Thymus (tissue), 11 donors: ENCODE data around the gene SLC40A1. TPM values are rescaled to one million over a fixed set of nuclear protein-coding genes. Genes with fewer than 3 reads are reported as not detected.

ENCODE experiments used
- DNase-seq, 9 donors: peaks; one replicate each; pipeline ENCODE4 v3.0.0-alpha.2; 2013; ENCODE audit warnings: low spot score in 9 of 9, low read depth in 6 of 9, missing footprints in 1 of 9
- H3K27ac ChIP-seq, 2 donors: one replicate each; pipeline ENCODE4 v1.5.1; 2013; ENCODE audit warnings: control low read depth in 1 of 2, low read depth in 1 of 2, low read length in 1 of 2, mild to moderate bottlenecking in 1 of 2, moderate library complexity in 1 of 2
- H3K27me3 ChIP-seq, 2 donors: one replicate each; pipeline ENCODE4 v1.5.1; 2013; ENCODE audit warnings: low read length in 1 of 2; ENCODE audit not compliant: control insufficient read depth in 2 of 2, insufficient read depth in 1 of 2
- H3K36me3 ChIP-seq, 2 donors: one replicate each; pipeline ENCODE4 v1.5.1; 2013; ENCODE audit warnings: low read length in 1 of 2, mild to moderate bottlenecking in 1 of 2, moderate library complexity in 1 of 2; ENCODE audit not compliant: control insufficient read depth in 2 of 2, insufficient read depth in 2 of 2
- H3K4me1 ChIP-seq, 2 donors: one replicate each; pipeline ENCODE4 v1.5.1; 2013; ENCODE audit warnings: low read length in 2 of 2; ENCODE audit not compliant: control insufficient read depth in 2 of 2, insufficient read depth in 2 of 2
- H3K4me3 ChIP-seq, 2 donors: one replicate each; pipeline ENCODE4 v1.5.1; 2013; ENCODE audit warnings: low read length in 2 of 2, control low read depth in 1 of 2, mild to moderate bottlenecking in 1 of 2
- H3K9me3 ChIP-seq, 2 donors: one replicate each; pipeline ENCODE4 v1.5.1; 2013; ENCODE audit warnings: low read length in 1 of 2, mild to moderate bottlenecking in 1 of 2; ENCODE audit not compliant: control insufficient read depth in 2 of 2, insufficient read depth in 1 of 2
- WGBS: extraction: QIAGEN DNeasy Blood & Tissue Kit; methylation state at CpG from one replicate; pipeline ENCODE4 v1.1.7; 2013; 5-methylcytosine and 5-hydroxymethylcytosine counted together
- polyA plus RNA-seq: library from polyadenylated mRNA; stranded (reverse); fragments of 200-250 nt; gene quantifications from one replicate; pipeline ENCODE4 v1.2.3, GENCODE V29; 2013
- total RNA-seq: library from RNA; stranded (reverse); fragments of 120-200 nt; gene quantifications from one replicate; pipeline ENCODE4 v1.2.4, GENCODE V29; 2013
- donor health status: healthy.

Gene SLC40A1
- total and polyA plus RNA-seq, 2 donors, result 53.1 to 75.3 TPM

DNA sequence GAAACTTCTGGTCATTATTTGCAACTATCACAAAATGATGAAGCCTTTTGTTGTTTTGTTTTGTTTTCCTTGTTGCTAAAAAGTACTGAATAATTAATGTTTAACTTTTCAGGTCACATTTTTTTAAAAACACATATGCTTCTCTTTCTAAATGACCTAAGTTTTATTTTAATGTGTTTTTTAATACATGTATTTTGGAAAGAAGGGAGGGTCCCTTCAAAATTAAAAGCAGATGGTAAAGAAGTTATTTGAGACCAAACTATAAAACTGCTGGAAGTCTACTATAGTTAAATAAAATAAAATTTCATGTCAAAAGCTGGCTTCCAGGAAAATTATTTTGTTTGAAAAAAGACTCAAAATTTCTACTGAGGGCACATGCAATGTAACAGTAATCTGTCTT is 41.2 kb upstream of the SLC40A1 start:
- H3K27ac ChIP-seq, result no peak overlapping the region
- no peaks in the 10 kb centered on the region for H3K4me1 ChIP-seq
- no peak for DNase-seq
- H3K9me3 ChIP-seq, result no peaks in the 10 kb centered on the region
- no peaks in the 10 kb centered on the region for H3K36me3 ChIP-seq
- no peak overlapping the region for H3K4me3 ChIP-seq
- no peaks in the 10 kb centered on the region for H3K27me3 ChIP-seq

DNA sequence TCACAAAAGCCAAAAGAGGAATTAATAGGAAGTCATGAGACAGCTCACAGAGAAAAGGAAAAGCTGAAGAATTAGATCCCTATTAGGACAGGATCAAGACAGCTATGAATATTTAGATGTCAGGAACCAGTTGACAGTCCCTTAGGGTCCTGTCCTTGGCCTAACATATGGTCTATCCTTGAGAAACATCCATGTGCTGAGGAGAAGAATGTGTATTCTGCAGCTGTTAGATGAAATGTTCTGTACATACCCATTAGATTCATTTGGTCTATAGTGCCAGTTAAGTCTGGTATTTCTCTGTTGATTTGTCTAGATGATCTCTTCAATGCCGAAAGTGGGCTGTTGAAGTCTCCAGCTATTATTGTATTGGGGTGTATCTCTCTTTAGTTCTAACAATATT is 37.6 kb upstream of the SLC40A1 start:
- Histone ChIP-seq H3K36me3 (no peaks in the 10 kb centered on the region), H3K4me3 (no peak overlapping the region), H3K27ac (no peak overlapping the region), H3K9me3 (no peaks in the 10 kb centered on the region), H3K4me1 (no peaks in the 10 kb centered on the region), H3K27me3 (no peaks in the 10 kb centered on the region)
- 0% methylated on average over 1 of the region's 1 CpG for WGBS
- no peak for DNase-seq

DNA sequence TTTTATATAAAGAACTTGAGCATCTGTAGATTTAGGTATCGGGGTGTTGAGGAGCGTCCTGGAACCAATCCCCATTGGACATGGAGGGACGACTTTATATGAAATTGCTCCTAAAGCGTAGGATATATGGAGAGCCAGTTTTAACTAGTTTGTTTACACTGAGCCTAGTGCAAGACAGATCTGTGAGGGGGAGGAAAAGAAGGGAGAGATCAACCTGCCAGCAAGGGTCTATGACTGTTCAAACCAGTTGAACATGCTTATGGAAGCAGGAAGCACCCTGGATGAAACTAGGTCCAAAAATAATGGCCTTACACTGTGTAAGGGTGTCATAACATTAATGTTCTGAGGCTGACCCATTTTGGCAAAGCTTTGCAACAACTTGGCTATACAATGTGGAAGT is 34.0 kb upstream of the SLC40A1 start:
- Histone ChIP-seq H3K27ac (peak overlapping the region in 1 of 2 donors; percentile 27), H3K9me3 (no peaks in the 10 kb centered on the region), H3K27me3 (no peaks in the 10 kb centered on the region), H3K4me1 (no peaks in the 10 kb centered on the region), H3K36me3 (no peaks in the 10 kb centered on the region), H3K4me3 (no peak overlapping the region)
- 98% methylated on average over 4 of the region's 4 CpGs for WGBS
- no peak for DNase-seq

DNA sequence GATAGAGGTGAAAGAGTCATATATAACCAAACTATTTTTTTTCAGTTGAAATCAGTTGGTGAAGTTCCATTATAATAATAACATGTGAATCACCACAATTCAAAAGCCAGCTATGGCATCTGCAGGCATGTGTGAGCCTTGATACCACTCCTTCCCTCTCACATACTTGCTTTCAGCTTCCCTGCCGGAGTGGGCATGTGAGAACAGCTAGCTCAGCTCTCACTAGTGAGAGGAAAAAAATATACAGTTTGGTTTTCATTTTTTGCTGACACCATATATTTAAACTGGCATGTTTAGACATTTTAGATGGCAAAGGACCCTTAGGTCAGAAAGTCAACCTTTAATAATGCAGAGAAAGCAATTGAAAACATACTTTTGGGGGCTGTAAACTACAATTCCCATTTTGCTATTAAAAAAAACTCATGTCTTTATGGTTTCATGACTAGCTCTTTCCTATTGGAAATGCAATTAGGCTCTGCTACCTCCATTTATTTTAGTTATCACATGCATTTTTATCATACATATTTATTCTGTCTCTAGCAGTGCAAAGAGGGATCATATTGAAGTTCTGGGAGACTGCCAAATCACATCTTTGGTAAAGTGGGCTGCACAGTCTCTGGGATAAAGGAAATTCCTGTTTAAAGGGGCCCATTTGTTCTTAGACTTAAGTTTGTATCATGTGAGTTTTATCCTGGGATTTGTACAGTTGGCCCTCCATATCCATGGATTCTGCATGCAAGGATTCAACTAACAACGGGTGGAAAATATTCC is 33.2 kb upstream of the SLC40A1 start:
- no peak for DNase-seq
- Histone ChIP-seq H3K36me3 (no peaks in the 10 kb centered on the region), H3K27me3 (no peaks in the 10 kb centered on the region), H3K4me1 (no peaks in the 10 kb centered on the region), H3K9me3 (no peaks in the 10 kb centered on the region), H3K4me3 (no peak overlapping the region), H3K27ac (no peak overlapping the region)
- WGBS, result 74% methylated on average over 2 of the region's 2 CpGs

DNA sequence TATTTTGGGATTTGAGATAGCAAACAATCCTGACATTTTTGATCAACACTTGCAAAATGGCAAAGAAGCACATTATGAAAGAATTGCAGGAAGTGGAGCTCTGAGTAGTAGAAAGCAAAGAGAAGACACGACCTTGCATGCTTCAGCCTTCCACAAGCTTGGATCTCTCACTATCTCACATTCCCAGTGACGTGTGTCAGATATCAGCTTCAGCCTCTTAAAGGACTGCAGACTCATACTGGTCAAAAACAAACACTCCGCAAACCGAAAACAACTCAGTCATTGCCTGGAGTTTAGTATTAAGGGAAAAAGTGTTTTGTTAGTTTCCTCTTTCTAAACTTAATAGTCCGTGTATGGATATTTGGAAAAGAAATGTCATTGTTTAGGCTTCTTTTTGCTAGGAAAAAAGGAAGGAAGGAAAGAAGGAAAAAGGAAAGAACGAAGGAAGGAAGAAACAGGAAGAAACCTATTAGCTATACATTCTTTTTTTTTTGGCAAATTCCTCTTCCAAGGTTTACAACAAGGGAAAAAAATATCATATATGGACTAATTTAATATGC is 32.6 kb upstream of the SLC40A1 start:
- Histone ChIP-seq H3K27ac (no peak overlapping the region), H3K27me3 (no peaks in the 10 kb centered on the region), H3K4me3 (no peak overlapping the region), H3K9me3 (no peaks in the 10 kb centered on the region), H3K36me3 (no peaks in the 10 kb centered on the region), H3K4me1 (no peaks in the 10 kb centered on the region)
- no peak for DNase-seq
- WGBS, result 32% methylated on average over 6 of the region's 6 CpGs

DNA sequence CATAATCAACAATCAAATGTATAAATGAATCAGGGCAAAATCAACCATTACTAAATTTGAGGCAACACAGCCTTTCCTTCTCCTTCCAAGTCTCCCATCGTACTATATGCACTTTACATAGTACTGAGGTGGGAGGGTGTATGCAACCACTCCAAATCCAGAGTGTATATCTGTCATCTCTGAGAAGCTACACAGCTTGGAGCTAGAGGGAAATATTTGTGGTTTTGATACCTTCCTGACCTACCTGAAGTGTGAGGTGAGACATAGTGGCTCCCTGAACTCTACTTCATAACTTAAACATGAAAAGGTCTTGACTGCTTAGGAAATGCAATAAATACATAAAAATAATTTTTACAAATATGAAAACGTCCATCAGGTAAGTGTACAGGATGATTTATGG is 30.1 kb upstream of the SLC40A1 start:
- no peak overlapping the region for H3K27ac ChIP-seq
- H3K36me3 ChIP-seq, result no peaks in the 10 kb centered on the region
- DNase-seq, result no peak
- no peaks in the 10 kb centered on the region for H3K9me3 ChIP-seq
- H3K4me3 ChIP-seq, result no peak overlapping the region
- H3K4me1 ChIP-seq, result no peaks in the 10 kb centered on the region
- 95% methylated on average over 2 of the region's 2 CpGs for whole genome bisulfite sequencing
- H3K27me3 ChIP-seq, result no peaks in the 10 kb centered on the region

DNA sequence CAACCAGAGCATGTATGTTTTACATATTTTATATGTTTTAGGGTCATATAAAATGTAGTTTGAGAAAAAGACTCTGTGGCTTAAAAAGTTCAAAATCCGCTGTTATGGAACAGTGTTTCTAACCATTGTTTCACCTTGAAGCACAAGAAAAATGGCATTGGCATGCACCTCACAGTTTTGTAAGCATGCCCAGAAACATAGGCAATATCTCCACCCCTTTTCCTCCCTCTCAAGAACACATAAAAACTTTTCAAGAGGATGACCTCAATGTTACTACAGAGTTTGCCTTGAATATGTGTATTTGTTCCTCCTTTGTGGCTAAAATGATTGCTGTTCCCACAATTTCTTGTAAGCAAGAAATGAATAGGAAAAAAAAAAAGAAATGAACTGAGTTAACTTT is 29.3 kb upstream of the SLC40A1 start:
- WGBS, result 100% methylated on average over 1 of the region's 1 CpG
- H3K9me3 ChIP-seq, result no peaks in the 10 kb centered on the region
- H3K27ac ChIP-seq, result no peak overlapping the region
- H3K36me3 ChIP-seq, result no peaks in the 10 kb centered on the region
- DNase-seq, result no peak
- no peaks in the 10 kb centered on the region for H3K27me3 ChIP-seq
- no peaks in the 10 kb centered on the region for H3K4me1 ChIP-seq
- no peak overlapping the region for H3K4me3 ChIP-seq

DNA sequence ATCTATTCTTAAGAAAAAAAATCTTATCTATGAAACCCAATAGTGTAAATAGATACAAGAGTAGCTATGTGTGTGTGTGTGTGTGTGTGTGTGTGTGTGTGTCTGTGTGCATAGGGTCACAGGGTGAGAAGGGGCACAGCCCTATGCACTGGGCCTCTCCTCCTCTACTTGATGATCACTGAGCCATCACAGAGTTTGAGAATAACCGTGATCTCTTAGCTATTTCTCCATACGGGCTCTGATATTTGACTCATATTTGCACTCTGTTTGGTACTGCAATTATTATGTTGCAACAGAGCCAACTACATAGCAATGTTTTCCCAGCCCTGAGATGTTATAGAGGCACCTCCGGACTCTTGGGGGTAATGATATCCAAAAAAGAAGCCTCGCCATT is 28.8 kb upstream of the SLC40A1 start:
- H3K9me3 ChIP-seq, result no peaks in the 10 kb centered on the region
- H3K4me3 ChIP-seq, result no peak overlapping the region
- no peak overlapping the region for H3K27ac ChIP-seq
- no peaks in the 10 kb centered on the region for H3K36me3 ChIP-seq
- 96% methylated on average over 4 of the region's 4 CpGs for WGBS
- no peaks in the 10 kb centered on the region for H3K4me1 ChIP-seq
- no peaks in the 10 kb centered on the region for H3K27me3 ChIP-seq
- DNase-seq, result no peak

DNA sequence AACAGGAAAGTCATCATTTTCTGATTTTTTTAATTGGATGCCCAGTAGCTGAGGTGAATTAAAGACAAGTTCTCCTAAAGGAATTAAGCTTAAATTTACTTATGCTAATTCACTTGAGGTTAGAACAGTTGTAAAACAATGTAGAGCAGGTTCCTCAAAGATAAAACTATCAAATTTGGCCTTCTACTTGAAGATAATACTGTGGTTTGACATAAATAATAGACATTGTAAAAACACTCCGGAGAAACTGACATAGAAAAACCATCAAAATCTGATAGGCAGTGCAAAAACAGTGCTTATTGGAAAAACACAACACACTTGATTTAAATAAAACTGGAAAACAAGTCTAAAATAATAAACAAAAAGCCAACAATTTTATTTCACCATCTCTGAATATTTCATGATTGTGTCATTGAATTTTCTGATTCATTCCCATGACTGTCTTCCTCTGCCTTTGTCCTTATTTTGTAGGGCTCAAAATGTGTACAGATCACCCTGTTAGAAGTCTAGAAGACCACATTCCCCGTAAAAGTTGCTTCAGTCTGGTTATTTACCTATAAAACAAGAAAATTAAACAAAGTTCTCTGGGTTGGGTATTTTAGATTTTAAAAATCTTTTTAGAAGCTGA is 28.3 kb upstream of the SLC40A1 start:
- Histone ChIP-seq H3K4me1 (no peaks in the 10 kb centered on the region), H3K36me3 (no peaks in the 10 kb centered on the region), H3K4me3 (no peak overlapping the region), H3K9me3 (no peaks in the 10 kb centered on the region), H3K27me3 (no peaks in the 10 kb centered on the region), H3K27ac (no peak overlapping the region)
- WGBS, result 58% methylated on average over 2 of the region's 2 CpGs
- DNase-seq, result no peak
